Pancreas (tissue), 10 donors: ENCODE measurements around the gene MYRF. TPM values are rescaled to one million over a fixed set of nuclear protein-coding genes. Genes with fewer than 3 reads are reported as not detected.

ENCODE experiments used
- ATAC-seq, 4 donors: fragments of 200-7000 bp; cut with Tn5 transposase; one replicate each; pipeline versions ENCODE4 v1.8.0 to v1.9.1; 2020; ENCODE audit warnings: mild to moderate bottlenecking in 4 of 4, moderate library complexity in 4 of 4
- DNase-seq, 6 donors: peaks; one replicate each; pipeline ENCODE4 v3.0.0-alpha.2; 2020
- FAIRE-seq: peaks from 2 replicates; lab custom pipeline; 2012; peaks lifted over from hg19 to GRCh38; lab: Jason Lieb, UNC
- H3K27ac ChIP-seq, 4 donors: fragments of 200-600 bp; sonication (generic); 1 replicate in 3 of 4; 2 replicates in 1 of 4; pipeline versions ENCODE4 v1.5.0 to v1.8.0; 2020
- H3K27me3 ChIP-seq, 4 donors: fragments of 200-600 bp; one replicate each; pipeline ENCODE4 v1.8.0; 2021
- H3K36me3 ChIP-seq, 3 donors: fragments of 200-600 bp; sonication (generic) in 1 of 3; one replicate each; pipeline versions ENCODE4 v1.5.0 to v1.8.0; 2020 to 2021
- H3K4me1 ChIP-seq, 3 donors: fragments of 200-600 bp; one replicate each; pipeline ENCODE4 v1.8.0; 2021
- H3K4me3 ChIP-seq, 4 donors: fragments of 200-600 bp; sonication (generic) in 2 of 4; one replicate each; pipeline versions ENCODE4 v1.5.0 to v1.8.0; 2020 to 2021
- H3K9me3 ChIP-seq, 4 donors: fragments of 200-600 bp; one replicate each; pipeline ENCODE4 v1.8.0; 2021
- WGBS, 2 donors: extraction: QIAGEN DNeasy Blood & Tissue Kit; methylation state at CpG; one replicate each; pipeline ENCODE4 v1.1.7; 2013; 5-methylcytosine and 5-hydroxymethylcytosine counted together
- intact Hi-C, 3 donors: fragments of 100-400 bp; cut with DNase I; formaldehyde crosslinking; loops; one replicate each; pipeline versions ENCODE4 v1.11.1 to v1.14.2; 2022
- polyA plus RNA-seq, 2 donors: library from polyadenylated mRNA; stranded (reverse); fragments of 200-250 nt; gene quantifications; one replicate each; pipeline ENCODE4 v1.2.3, GENCODE V29; 2013
- total RNA-seq, 6 donors: library from RNA; stranded (reverse); fragmentation: NEBNext Ultra II Directional in 4 of 6; extraction: Animal tissue kit (Norgen Biotek cat#: 25700) in 4 of 6; gene quantifications; one replicate each; pipeline versions ENCODE4 v1.2.1 to v1.2.4, GENCODE V29; 2021 to 2023
- TF ChIP-seq, protein P1 (sequence below), 4 donors: fragments of 200-600 bp; sonication (generic) in 3 of 4; IDR thresholded peaks; one replicate each; pipeline versions ENCODE4 v1.5.0 to v1.8.0; 2021; ENCODE audit warnings: antibody characterized with exemption in 4 of 4
- donor health status: healthy with polysubstance abuse.
- donor health status: DM: no; HTN: no; CAD: no; lungs with moderate emphysema.
- donor health status: DM: no; HTN: no; CAD: no.
- donor health status: control.
- donor health status: control.
- donor health status: Bipolar disorder and iron deficiency.
- donor health status: DM: yes; HTN: yes; CAD: no.
- donor health status: DM: no; HTN: no; CAD: no.
- donor health status: DM: no; HTN: no; CAD: no.
- donor health status: DM: yes; HTN: yes; CAD: no.

Gene MYRF
- total and polyA plus RNA-seq, 8 donors: 19.1 to 69.3 (median 30.2) TPM

DNA sequence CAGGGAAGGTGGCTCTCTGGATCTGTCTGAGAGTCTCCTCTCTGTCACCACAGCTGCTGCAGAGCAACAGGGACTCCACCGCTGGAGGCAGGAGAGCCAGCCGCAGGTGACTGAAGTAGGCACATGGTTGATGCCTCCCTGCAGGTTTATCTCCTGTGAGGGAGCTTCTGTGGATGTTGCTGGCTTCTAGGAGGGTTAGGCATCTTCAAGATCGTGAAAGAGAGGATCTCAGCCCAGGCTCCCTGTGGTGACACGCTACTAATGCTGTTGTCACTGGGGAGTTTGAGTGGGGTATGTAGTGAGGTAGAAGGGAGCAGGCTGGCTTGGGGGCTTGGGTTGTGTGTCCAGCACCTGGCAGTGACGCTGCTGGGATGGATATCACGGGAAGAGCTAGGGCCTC, 38.1 kb upstream of the MYRF start:
- Histone ChIP-seq H3K27me3 (no peaks in the 10 kb centered on the region), H3K9me3 (no peaks in the 10 kb centered on the region), H3K4me1 (no peaks in the 10 kb centered on the region), H3K27ac (no peak overlapping the region), H3K4me3 (no peak overlapping the region), H3K36me3 (no peaks in the 10 kb centered on the region)
- DNase-seq (no peak), ATAC-seq (no peak), FAIRE-seq (no peak)
- intact Hi-C loops: no loop called here
- WGBS, 2 donors: 71 to 86% methylated on average over 6 of the region's 6 CpGs
- TF ChIP-seq, protein P1, sequence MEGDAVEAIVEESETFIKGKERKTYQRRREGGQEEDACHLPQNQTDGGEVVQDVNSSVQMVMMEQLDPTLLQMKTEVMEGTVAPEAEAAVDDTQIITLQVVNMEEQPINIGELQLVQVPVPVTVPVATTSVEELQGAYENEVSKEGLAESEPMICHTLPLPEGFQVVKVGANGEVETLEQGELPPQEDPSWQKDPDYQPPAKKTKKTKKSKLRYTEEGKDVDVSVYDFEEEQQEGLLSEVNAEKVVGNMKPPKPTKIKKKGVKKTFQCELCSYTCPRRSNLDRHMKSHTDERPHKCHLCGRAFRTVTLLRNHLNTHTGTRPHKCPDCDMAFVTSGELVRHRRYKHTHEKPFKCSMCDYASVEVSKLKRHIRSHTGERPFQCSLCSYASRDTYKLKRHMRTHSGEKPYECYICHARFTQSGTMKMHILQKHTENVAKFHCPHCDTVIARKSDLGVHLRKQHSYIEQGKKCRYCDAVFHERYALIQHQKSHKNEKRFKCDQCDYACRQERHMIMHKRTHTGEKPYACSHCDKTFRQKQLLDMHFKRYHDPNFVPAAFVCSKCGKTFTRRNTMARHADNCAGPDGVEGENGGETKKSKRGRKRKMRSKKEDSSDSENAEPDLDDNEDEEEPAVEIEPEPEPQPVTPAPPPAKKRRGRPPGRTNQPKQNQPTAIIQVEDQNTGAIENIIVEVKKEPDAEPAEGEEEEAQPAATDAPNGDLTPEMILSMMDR (IDR thresholded peaks at IDR 0.05): no peak

DNA sequence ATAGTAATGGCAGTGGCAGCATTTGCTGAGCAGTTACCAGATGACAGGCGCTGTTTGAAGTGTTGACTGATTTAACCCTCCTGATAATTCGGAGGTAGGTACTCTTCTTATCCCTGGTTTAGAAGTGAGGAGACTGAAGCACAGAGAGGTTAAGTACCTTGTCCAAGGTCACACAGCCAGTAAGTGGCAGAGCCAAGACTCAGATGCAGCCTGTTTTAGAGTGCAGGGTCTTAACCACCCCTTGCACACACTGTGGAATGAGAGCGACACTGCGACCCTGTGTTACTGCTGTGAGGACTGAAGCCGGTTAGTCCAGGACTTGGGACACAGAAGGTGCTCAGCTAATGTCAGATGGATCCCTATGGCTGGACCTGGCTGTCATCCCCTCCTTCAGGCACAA, 37.5 kb upstream of the MYRF start:
- Histone ChIP-seq H3K27me3 (no peaks in the 10 kb centered on the region), H3K4me3 (no peak overlapping the region), H3K36me3 (no peaks in the 10 kb centered on the region), H3K9me3 (no peaks in the 10 kb centered on the region), H3K4me1 (no peaks in the 10 kb centered on the region), H3K27ac (no peak overlapping the region)
- intact Hi-C loops: no loop called here
- TF ChIP-seq, protein P1 (IDR thresholded peaks at IDR 0.05): no peak
- DNase-seq (no peak), FAIRE-seq (no peak), ATAC-seq (no peak)
- WGBS, 2 donors: 91 to 93% methylated on average over 5 of the region's 5 CpGs

DNA sequence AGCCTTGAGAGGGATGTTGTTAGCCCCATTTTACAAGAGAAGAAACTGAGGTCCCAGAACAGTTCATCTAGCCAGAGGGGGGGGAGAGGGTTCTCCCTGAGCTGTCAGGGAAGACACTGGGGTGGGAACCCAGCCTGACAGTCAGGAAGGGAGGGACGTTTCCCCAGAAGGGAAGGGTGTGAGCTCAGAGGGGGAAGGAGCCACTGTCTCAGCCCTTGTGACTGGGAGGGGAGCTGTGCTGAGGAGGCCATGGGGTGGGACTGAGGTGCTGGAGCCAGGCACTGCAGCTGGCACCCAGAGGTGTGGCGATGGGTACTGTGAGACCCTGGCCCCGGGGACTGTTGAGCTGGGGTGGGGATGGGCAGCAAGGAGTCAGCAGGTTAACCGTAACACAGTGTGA, 36.6 kb upstream of the MYRF start:
- 82 to 86% methylated on average over 4 of the region's 4 CpGs for WGBS, 2 donors
- no peaks in the 10 kb centered on the region for H3K27me3 ChIP-seq
- peak in 1 of 4 donors; percentile 30 for ATAC-seq
- H3K4me3 ChIP-seq: no peak overlapping the region
- H3K27ac ChIP-seq: no peak overlapping the region
- TF ChIP-seq, protein P1 (IDR thresholded peaks at IDR 0.05): no peak
- no peaks in the 10 kb centered on the region for H3K9me3 ChIP-seq
- H3K36me3 ChIP-seq: no peaks in the 10 kb centered on the region
- DNase-seq: peak in 1 of 6 donors; percentile 66
- no peaks in the 10 kb centered on the region for H3K4me1 ChIP-seq
- intact Hi-C loops: no loop called here
- no peak for FAIRE-seq

DNA sequence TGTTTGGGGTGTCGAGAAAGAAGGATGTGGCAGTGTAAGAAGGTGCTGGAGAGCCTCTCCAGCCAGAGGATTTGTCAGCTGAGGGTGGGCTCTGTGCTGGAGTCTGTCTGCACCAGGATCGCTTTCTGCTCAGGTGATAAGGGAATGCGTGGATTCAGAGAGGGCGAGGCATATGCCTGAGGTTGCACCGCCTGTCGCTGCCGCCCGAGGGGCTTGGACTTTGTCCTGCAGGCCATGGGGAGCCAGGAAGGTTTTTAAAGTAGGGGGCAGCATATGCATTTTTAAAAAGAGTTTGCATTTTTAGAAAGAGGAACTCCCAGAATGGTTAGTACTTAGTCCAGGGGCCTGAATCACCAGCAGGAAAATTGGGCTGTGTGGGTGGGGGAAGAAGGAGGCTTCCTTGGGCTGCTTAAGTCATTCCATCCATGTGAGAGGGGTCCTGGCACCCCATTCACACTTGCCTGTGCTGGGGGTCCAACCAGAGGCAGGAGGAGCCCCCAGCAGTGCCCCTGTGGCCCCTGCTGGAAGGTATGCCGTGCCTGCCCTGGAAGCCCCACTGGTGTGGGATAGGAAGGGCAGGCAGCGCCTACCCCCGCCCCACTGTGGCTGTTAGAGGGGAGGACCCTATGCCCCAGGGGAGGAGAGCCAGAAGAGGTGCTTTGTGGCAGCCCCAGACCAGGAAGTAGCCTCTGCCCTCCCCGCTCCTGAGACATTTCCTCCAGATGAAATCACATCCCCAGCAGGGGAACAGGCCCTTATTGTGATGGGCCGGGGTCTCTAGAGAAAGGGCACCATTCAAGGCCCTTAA, 35.8 kb upstream of the MYRF start:
- no peaks in the 10 kb centered on the region for H3K4me1 ChIP-seq
- no peak for DNase-seq
- no peaks in the 10 kb centered on the region for H3K36me3 ChIP-seq
- peak in 1 of 4 donors; percentile 23 for ATAC-seq
- WGBS, 2 donors: 89 to 94% methylated on average over 13 of the region's 13 CpGs
- no peak overlapping the region for H3K27ac ChIP-seq
- TF ChIP-seq, protein P1 (IDR thresholded peaks at IDR 0.05): no peak
- intact Hi-C loops: no loop called here
- H3K27me3 ChIP-seq: no peaks in the 10 kb centered on the region
- H3K9me3 ChIP-seq: no peaks in the 10 kb centered on the region
- H3K4me3 ChIP-seq: no peak overlapping the region
- FAIRE-seq: no peak
